GM21528 (cell line): ENCODE results near the gene TTF2.
"Not testable (repeated sequence)": the region's sequence is repeated elsewhere in the genome, so short reads cannot be mapped to it uniquely, and the experiment has no call there.

ENCODE experiments used
- ATAC-seq: cut with Tn5 transposase; IDR thresholded peaks from one replicate; pipeline ENCODE4 v1.9.1; 2021; ENCODE audit warnings: mild to moderate bottlenecking, moderate library complexity; ENCODE audit not compliant: unreplicated experiment, low FRiP score

The TTF2 gene

GRCh38 chr1:117146575-117147340, 86.6 kb downstream of the TTF2 start:
- ATAC-seq: no peak

- no peak for ATAC-seq
These were observed 87.3 kb downstream of the TTF2 start for GRCh38 chr1:117147341-117147831.

GRCh38 chr1:117147856-117148588, 87.9 kb downstream of the TTF2 start:
- no peak for ATAC-seq

DNA sequence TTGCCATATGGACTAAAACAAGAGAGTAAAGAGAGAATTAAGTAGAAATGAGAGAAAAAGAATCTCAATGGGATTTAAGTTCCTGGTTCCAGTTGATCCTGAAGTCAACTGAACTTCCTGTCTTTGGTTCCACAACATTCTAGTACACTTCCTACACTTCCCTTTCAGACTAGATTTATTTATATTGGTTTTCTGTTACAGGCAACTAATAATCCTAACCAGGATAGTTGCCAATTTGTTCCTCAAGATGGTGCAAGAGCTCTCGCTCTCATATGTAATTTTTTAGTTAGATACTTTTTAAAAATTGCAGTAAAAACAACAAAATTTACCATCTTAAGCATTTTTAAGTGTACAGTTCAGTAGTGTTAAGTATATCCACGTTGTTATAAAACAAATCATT, 90.2 kb downstream of the TTF2 start:
- no peak for ATAC-seq

DNA sequence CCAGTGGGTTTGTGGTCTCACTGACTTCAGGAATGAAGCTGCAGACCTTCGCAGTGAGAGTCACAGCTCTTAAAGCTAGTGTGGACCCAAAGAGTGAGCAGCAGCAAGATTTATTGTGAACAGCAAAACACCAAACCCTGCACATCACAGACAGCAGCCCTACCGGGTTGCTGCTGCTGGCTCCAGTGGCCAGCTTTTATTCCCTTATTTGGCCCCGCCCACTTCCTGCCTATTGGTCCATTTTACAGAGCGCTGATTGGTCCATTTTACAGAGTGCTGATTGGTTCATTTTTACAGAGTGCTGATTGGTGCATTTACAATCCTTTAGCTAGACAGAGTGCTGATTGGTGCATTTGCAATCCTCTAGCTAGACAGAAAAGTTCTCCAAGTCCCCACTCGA, 91.2 kb downstream of the TTF2 start:
- ATAC-seq: not testable (repeated sequence)
